BJ (cell line): Measurements from ENCODE around the gene KAT6B. TPM values are rescaled to one million over a fixed set of nuclear protein-coding genes. Genes with fewer than 3 reads are reported as not detected.
A peak's percentile ranks its signal among the peaks of the same experiment; 100 is the strongest.

Source experiments
- CTCF ChIA-PET: fragments of 350-600 bp; formaldehyde crosslinking; extraction: SDS; loops from one replicate; lab custom pipeline; 2021; ENCODE audit warnings: antibody characterized with exemption, inconsistent platforms; lab: Yijun Ruan, JAX
- POLR2A ChIA-PET: fragments of 300-600 bp; sonication (Branson Sonifier 250); formaldehyde crosslinking; extraction: SDS; loops from one replicate; lab custom pipeline; 2021; ENCODE audit warnings: antibody characterized with exemption; lab: Charles Lee
- DNase-seq: peaks from one replicate; pipeline ENCODE4 v3.0.0-alpha.2; 2011; ENCODE audit warnings: low read depth
- H3K27me3 ChIP-seq: 2 replicates; pipeline ENCODE4 v1.6.0; 2011; ENCODE audit warnings: low read length; ENCODE audit not compliant: control insufficient read depth, insufficient read depth
- H3K36me3 ChIP-seq: 2 replicates; pipeline ENCODE4 v1.5.1; 2011; ENCODE audit warnings: low read length; ENCODE audit not compliant: control insufficient read depth, insufficient read depth
- H3K4me3 ChIP-seq: 2 replicates; pipeline ENCODE4 v1.5.1; 2011; ENCODE audit warnings: low read depth, mild to moderate bottlenecking, control low read depth, low read length
- CTCF ChIP-seq: IDR thresholded peaks from 2 replicates; pipeline ENCODE4 v1.5.1; 2011; ENCODE audit warnings: low read depth, mild to moderate bottlenecking, control low read depth, inconsistent platforms, low read length, moderate library complexity; ENCODE audit not compliant: insufficient read depth
- polyA plus RNA-seq: library from polyadenylated mRNA; depleted of rRNA; stranded (reverse); fragments of >200 nt; gene quantifications from 2 replicates; pipeline ENCODE4 v1.2.3, GENCODE V29; 2011

KAT6B gene
- polyA plus RNA-seq, 1 experiment: 5.1 TPM

- DNase-seq: no peak
- Histone ChIP-seq H3K4me3 (no peak overlapping the region), H3K27me3 (no peaks in the 10 kb centered on the region), H3K36me3 (no peaks in the 10 kb centered on the region)
- ChIA-PET POLR2A (no interaction called here), CTCF (no interaction called here)
- no peak for TF ChIP-seq CTCF
Observed at GRCh38 chr10:75058161-75058560, 231.8 kb downstream of the KAT6B start.

GRCh38 chr10:75061709-75062505 is 235.5 kb downstream of the KAT6B start:
- Histone ChIP-seq H3K4me3 (no peak overlapping the region), H3K27me3 (no peaks in the 10 kb centered on the region), H3K36me3 (no peaks in the 10 kb centered on the region)
- POLR2A ChIA-PET: no interaction called here
- DNase-seq: no peak
- no peak for TF ChIP-seq CTCF
- CTCF ChIA-PET: interaction anchor here (0.8 kb wide), 1 partner anchor 22 kb away, joined by 3 read pairs; no protein-coding TSS in a partner anchor

- CTCF ChIA-PET: interaction anchor here (0.8 kb wide), 1 partner anchor 22 kb away, joined by 3 read pairs; no protein-coding TSS in a partner anchor
- peak; percentile 52 for DNase-seq
- no peak for TF ChIP-seq CTCF
- Histone ChIP-seq H3K36me3 (no peaks in the 10 kb centered on the region), H3K4me3 (no peak overlapping the region), H3K27me3 (no peaks in the 10 kb centered on the region)
- POLR2A ChIA-PET: no interaction called here
Observed at GRCh38 chr10:75062506-75063299, 236.3 kb downstream of the KAT6B start.

- Histone ChIP-seq H3K4me3 (no peak overlapping the region), H3K36me3 (no peaks in the 10 kb centered on the region), H3K27me3 (no peaks in the 10 kb centered on the region)
- DNase-seq: no peak
- no peak for TF ChIP-seq CTCF
- CTCF ChIA-PET: no interaction called here
- POLR2A ChIA-PET: interaction anchor here (0.6 kb wide), 1 partner anchor 1472 kb away, joined by 3 read pairs; the partner anchor contains the start of gene USP54
Observed at GRCh38 chr10:75063461-75064230, 237.2 kb downstream of the KAT6B start.
